HepG2 (cell line): Measurements from ENCODE around the gene TBX5. TPM values are rescaled to one million over a fixed set of nuclear protein-coding genes. Genes with fewer than 3 reads are reported as not detected.

Source experiments
- ATAC-seq: fragments of 200-7000 bp; cut with Tn5 transposase; 3 replicates; pipeline ENCODE4 v1.9.1; 2020; ENCODE audit warnings: mild to moderate bottlenecking, moderate library complexity
- BruUV-seq: library from RNA; stranded (reverse); fragments of 400-500 nt; replicated peaks from 2 replicates; lab custom pipeline; 2021; lab: Mats Ljungman, UMichigan
- CTCF ChIA-PET: fragments of 300-600 bp; formaldehyde crosslinking; extraction: SDS; loops from one replicate; lab custom pipeline; 2021; ENCODE audit warnings: low total read pairs, inconsistent platforms, low intra/inter-chr PET ratio; lab: Yijun Ruan, JAX
- POLR2A ChIA-PET: fragments of 350-600 bp; sonication (Branson Sonifier 250); formaldehyde crosslinking; loops from one replicate; lab custom pipeline; 2020; ENCODE audit warnings: antibody characterized with exemption, inconsistent platforms; lab: Yijun Ruan, JAX
- DNase-seq: peaks from one replicate; pipeline ENCODE4 v3.0.0-alpha.2; 2015; ENCODE audit warnings: low spot score
- FAIRE-seq: peaks from 3 replicates; lab custom pipeline; 2011; peaks lifted over from hg19 to GRCh38; lab: Jason Lieb, UNC
- H2AFZ ChIP-seq: one replicate; pipeline ENCODE4 v1.6.1; 2011; ENCODE audit warnings: low read length, inconsistent platforms
- H3K27ac ChIP-seq: fragments of 300-600 bp; 3 replicates; pipeline ENCODE4 v1.8.0; 2011; ENCODE audit warnings: mixed run types, mild to moderate bottlenecking, mixed read lengths, low read length, inconsistent platforms; ENCODE audit not compliant: insufficient read depth; ENCODE audit errors: extremely low read length
- H3K27me3 ChIP-seq, 2 experiments: fragments of 200-600 bp in 1 of 2; 2 replicates in 1 of 2; 3 replicates in 1 of 2; pipeline versions ENCODE4 v1.6.0 to v1.8.0; 2011; ENCODE audit warnings: low read length in 2 of 2, mild to moderate bottlenecking in 2 of 2, moderate library complexity in 2 of 2, inconsistent platforms in 1 of 2; ENCODE audit not compliant: insufficient read depth in 2 of 2, control insufficient read depth in 1 of 2
- H3K36me3 ChIP-seq, 2 experiments: fragments of 200-600 bp in 1 of 2; replicated peaks in 1 of 2; 2 replicates in 1 of 2; 3 replicates in 1 of 2; pipeline versions ENCODE4 v1.5.1 to v1.8.0; 2011; ENCODE audit warnings: low read length in 2 of 2, inconsistent platforms in 1 of 2; ENCODE audit not compliant: insufficient read depth in 2 of 2, control insufficient read depth in 1 of 2
- H3K4me1 ChIP-seq: 2 replicates; pipeline ENCODE4 v1.5.1; 2012; ENCODE audit warnings: low read length, inconsistent platforms; ENCODE audit not compliant: insufficient read depth
- H3K4me2 ChIP-seq: 2 replicates; pipeline ENCODE4 v1.6.0; 2011; ENCODE audit warnings: low read depth, low read length, inconsistent platforms
- H3K4me3 ChIP-seq, 3 experiments: fragments of 200-600 bp in 1 of 3; sonication (generic), shearing (Covaris generic) in 1 of 3; replicated peaks in 1 of 3; 2 replicates each; pipeline ENCODE4 v1.5.1; 2011 to 2016; ENCODE audit warnings: low read length in 3 of 3, inconsistent platforms in 2 of 3, low read depth in 2 of 3, mild to moderate bottlenecking in 2 of 3, control low read depth in 1 of 3, mixed read lengths in 1 of 3; ENCODE audit not compliant: insufficient read depth in 1 of 3
- H3K79me2 ChIP-seq: one replicate; pipeline ENCODE4 v1.6.1; 2011; ENCODE audit warnings: low read length, inconsistent platforms; ENCODE audit not compliant: insufficient read depth
- H3K9ac ChIP-seq: 2 replicates; pipeline ENCODE4 v1.6.0; 2011; ENCODE audit warnings: mild to moderate bottlenecking, low read depth, low read length, inconsistent platforms; ENCODE audit not compliant: insufficient read depth
- H3K9me3 ChIP-seq: 2 replicates; pipeline ENCODE4 v1.5.1; 2012; ENCODE audit warnings: mild to moderate bottlenecking, low read length
- H4K20me1 ChIP-seq: 2 replicates; pipeline ENCODE4 v1.6.0; 2011; ENCODE audit warnings: inconsistent platforms, mild to moderate bottlenecking, low read length, moderate library complexity; ENCODE audit not compliant: insufficient read depth
- ATAD3A ChIP-seq: sonication (generic); formaldehyde crosslinking; IDR thresholded peaks from 2 replicates; pipeline ENCODE4 v1.4.0; 2020; ENCODE audit warnings: missing genetic modification reagents
- CC2D1A ChIP-seq: sonication (generic); formaldehyde crosslinking; IDR thresholded peaks from 2 replicates; pipeline ENCODE4 v1.8.1; 2023; ENCODE audit warnings: mild to moderate bottlenecking, missing genetic modification reagents
- GTF3A ChIP-seq: sonication (generic); formaldehyde crosslinking; conservative IDR thresholded peaks from 2 replicates; pipeline ENCODE4 v1.4.0; 2020; ENCODE audit warnings: mild to moderate bottlenecking, missing genetic modification reagents
- HNRNPUL1 ChIP-seq: fragments of 200-400 bp; formaldehyde crosslinking; IDR thresholded peaks from 2 replicates; pipeline ENCODE4 v1.6.1; 2017; ENCODE audit warnings: low read depth, mild to moderate bottlenecking, low read length, moderate library complexity
- ISX ChIP-seq: sonication (generic); formaldehyde crosslinking; conservative IDR thresholded peaks from 2 replicates; pipeline ENCODE4 v1.5.0; 2020; ENCODE audit warnings: missing genetic modification reagents
- KAT8 ChIP-seq: IDR thresholded peaks from 2 replicates; pipeline ENCODE4 v1.6.1; 2016; ENCODE audit warnings: missing genetic modification reagents, missing compliant biosample characterization
- KDM1A ChIP-seq: IDR thresholded peaks from 2 replicates; pipeline ENCODE4 v1.6.1; 2016; ENCODE audit warnings: missing compliant biosample characterization
- KLF12 ChIP-seq: sonication (generic); formaldehyde crosslinking; IDR thresholded peaks from 2 replicates; pipeline ENCODE4 v1.4.0; 2020; ENCODE audit warnings: missing genetic modification reagents, borderline replicate concordance
- SRSF1 ChIP-seq: fragments of 200-400 bp; formaldehyde crosslinking; optimal IDR thresholded peaks from 2 replicates; pipeline ENCODE3; 2017; ENCODE audit warnings: mild to moderate bottlenecking, low read depth, low read length, moderate library complexity
- SYNCRIP ChIP-seq: fragments of 200-400 bp; formaldehyde crosslinking; IDR thresholded peaks from 2 replicates; pipeline ENCODE4 v1.6.1; 2018; ENCODE audit warnings: mild to moderate bottlenecking, low read depth, low read length; ENCODE audit not compliant: insufficient read depth
- ZNF343 ChIP-seq: sonication (generic); formaldehyde crosslinking; IDR thresholded peaks from 2 replicates; pipeline ENCODE4 v1.4.0; 2020; ENCODE audit warnings: mild to moderate bottlenecking, missing genetic modification reagents
- ZNF891 ChIP-seq: sonication (generic); formaldehyde crosslinking; IDR thresholded peaks from 2 replicates; pipeline ENCODE4 v1.5.0; 2020; ENCODE audit warnings: mild to moderate bottlenecking, missing genetic modification reagents
- WGBS: methylation state at CpG from one replicate; pipeline ENCODE4 v1.1.6; 2017; ENCODE audit warnings: low lambda C conversion rate; 5-methylcytosine and 5-hydroxymethylcytosine counted together
- in situ Hi-C: cut with HindIII; loops from 2 replicates; pipeline ENCODE4 v1.10.0; 2017; ENCODE audit warnings: low pct_unique_long_range_greater_than_20kb; ENCODE audit not compliant: extremely low pct_ligation_motif_present
- intact Hi-C: fragments of 100-400 bp; cut with micrococcal nuclease; formaldehyde crosslinking; loops from one replicate; pipeline ENCODE4 v1.10.0; 2022; ENCODE audit not compliant: unreplicated experiment
- polyA plus RNA-seq, 8 experiments: library from polyadenylated mRNA; depleted of rRNA in 3 of 8; stranded (reverse) in 7 of 8; unstranded in 1 of 8; fragments of >200 nt; fragmentation: Illumina TruSeq in 4 of 8; extraction: Trizol in 4 of 8; gene quantifications; 2 replicates each; pipeline versions ENCODE4 v1.2.1 to v1.2.3, GENCODE V29; 2011 to 2016; ENCODE audit warnings: low read depth in 4 of 8, missing spikeins in 1 of 8, mixed read lengths in 1 of 8; ENCODE audit not compliant: insufficient read depth in 1 of 8
- total RNA-seq, 5 experiments: library from RNA; depleted of rRNA; stranded (reverse); fragments of >200 nt; fragmentation: Illumina TruSeq; extraction: Trizol; gene quantifications; 2 replicates each; pipeline ENCODE4 v1.2.3, GENCODE V29; 2016; ENCODE audit warnings: low read depth in 1 of 5

The TBX5 gene
- total and polyA plus RNA-seq, 2 of the 13 experiments (the other 11 are each of a cell fraction or from before 2014, with no cell fraction given) = not detected

GRCh38 chr12:114391088-114391487 lies 14.9 kb downstream of the TBX5 start:
- no peak overlapping the region for H3K9ac ChIP-seq
- H4K20me1 ChIP-seq = no peaks in the 10 kb centered on the region
- no TSS peak for BruUV-seq
- intact Hi-C loops = no loop called here
- H3K4me3 ChIP-seq = no peak overlapping the region
- in situ Hi-C loops = no loop called here
- peaks cover 2 to 31% of the 10 kb centered on the region in 2 experiments; a peak in 3 of 5 replicates for H3K27me3 ChIP-seq
- 14% methylated on average over 3 of the region's 4 CpGs for WGBS
- no peaks in the 10 kb centered on the region for H3K4me1 ChIP-seq
- FAIRE-seq (no peak), DNase-seq (no peak), ATAC-seq (no peak)
- POLR2A ChIA-PET = no interaction called here
- H3K27ac ChIP-seq = no peak overlapping the region
- H3K79me2 ChIP-seq = no peaks in the 10 kb centered on the region
- CTCF ChIA-PET = no interaction called here
- H2AFZ ChIP-seq = no peak overlapping the region
- TF ChIP-seq KAT8 (CRISPR knock-in tag) = no peak
- TF ChIP-seq ZNF891 (CRISPR knock-in tag) = no peak
- no peak for TF ChIP-seq ATAD3A
- TF ChIP-seq ISX (CRISPR knock-in tag) = no peak
- TF ChIP-seq KLF12 (CRISPR knock-in tag) = no peak
- TF ChIP-seq KDM1A (CRISPR knock-in tag) = no peak
- TF ChIP-seq SRSF1 = no peak
- no peak for TF ChIP-seq HNRNPUL1
- TF ChIP-seq CC2D1A (CRISPR knock-in tag) = no peak
- TF ChIP-seq ZNF343 = no peak
- TF ChIP-seq GTF3A (CRISPR knock-in tag) = no peak
- TF ChIP-seq SYNCRIP = no peak
- TF ChIP-seq, all 625 proteins: peak for 0
- Histone ChIP-seq H3K36me3 (no peaks in the 10 kb centered on the region), H3K9me3 (no peaks in the 10 kb centered on the region), H3K4me2 (no peak overlapping the region)
